Chondrocyte (in vitro differentiated cells): ENCODE results near the gene HNMT. TPM values are rescaled to one million over a fixed set of nuclear protein-coding genes. Genes with fewer than 3 reads are reported as not detected.
"Not testable (repeated sequence)": the region's sequence is repeated elsewhere in the genome, so short reads cannot be mapped to it uniquely, and the experiment has no call there.

Experiments used
- DNase-seq: peaks from one replicate; pipeline ENCODE4 v3.0.0; 2021; ENCODE audit warnings: mixed read lengths, low spot score
- H3K27ac Mint-ChIP-seq: one replicate; pipeline ENCODE4 v1.8.0; 2021; ENCODE audit warnings: mild to moderate bottlenecking, moderate library complexity, mixed read lengths; ENCODE audit not compliant: unreplicated experiment
- H3K27me3 Mint-ChIP-seq: 2 replicates; pipeline ENCODE4 v1.8.0; 2021; ENCODE audit warnings: low read depth, mixed read lengths
- H3K36me3 Mint-ChIP-seq: 2 replicates; pipeline ENCODE4 v1.8.0; 2021; ENCODE audit warnings: low read depth, mixed read lengths
- H3K4me1 Mint-ChIP-seq: 2 replicates; pipeline ENCODE4 v1.8.0; 2021; ENCODE audit warnings: low read depth, mild to moderate bottlenecking, mixed read lengths
- H3K4me3 Mint-ChIP-seq: one replicate; pipeline ENCODE4 v1.8.0; 2021; ENCODE audit warnings: mild to moderate bottlenecking, moderate library complexity, mixed read lengths; ENCODE audit not compliant: unreplicated experiment
- H3K9me3 Mint-ChIP-seq: 2 replicates; pipeline ENCODE4 v1.8.0; 2021; ENCODE audit warnings: low read depth, mixed read lengths
- total RNA-seq: library from RNA; stranded (reverse); gene quantifications from 3 replicates; pipeline ENCODE4 v1.2.1, GENCODE V29; 2021
- TF ChIP-seq, protein P1 (sequence below): fragments of 200-600 bp; sonication (generic); IDR thresholded peaks from 2 replicates; pipeline ENCODE4 v1.5.0; 2021; ENCODE audit warnings: antibody characterized with exemption, mild to moderate bottlenecking, moderate library complexity

The HNMT gene
- total RNA-seq, 1 donor from 2014 or later, result 4.6 TPM

DNA sequence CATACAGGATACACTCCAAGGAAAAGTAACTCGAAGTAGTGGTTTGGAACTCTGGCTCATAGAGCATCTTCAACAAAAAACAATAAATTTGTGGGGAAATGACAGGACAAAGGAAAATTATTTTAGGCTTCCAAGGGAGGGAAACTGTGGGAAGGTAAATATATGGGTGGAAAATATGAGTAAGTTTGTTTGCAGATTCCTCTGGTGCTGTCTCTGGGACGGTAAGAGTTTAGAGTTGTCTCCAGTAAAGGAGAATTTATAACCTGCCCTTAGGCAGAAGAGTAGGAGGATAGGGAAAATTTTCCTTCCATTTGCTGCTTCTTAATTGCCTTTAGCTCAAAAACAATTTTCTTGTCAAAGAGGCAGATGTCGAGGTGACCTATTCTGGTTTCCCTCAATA lies 19.3 kb downstream of the HNMT start:
- Mint-ChIP-seq H3K36me3 (no peaks in the 10 kb centered on the region), H3K9me3 (no peaks in the 10 kb centered on the region), H3K27me3 (no peaks in the 10 kb centered on the region), H3K4me1 (peaks cover 9% of the 10 kb centered on the region), H3K4me3 (no peak overlapping the region), H3K27ac (no peak overlapping the region)
- no peak for DNase-seq
- TF ChIP-seq, protein P1, sequence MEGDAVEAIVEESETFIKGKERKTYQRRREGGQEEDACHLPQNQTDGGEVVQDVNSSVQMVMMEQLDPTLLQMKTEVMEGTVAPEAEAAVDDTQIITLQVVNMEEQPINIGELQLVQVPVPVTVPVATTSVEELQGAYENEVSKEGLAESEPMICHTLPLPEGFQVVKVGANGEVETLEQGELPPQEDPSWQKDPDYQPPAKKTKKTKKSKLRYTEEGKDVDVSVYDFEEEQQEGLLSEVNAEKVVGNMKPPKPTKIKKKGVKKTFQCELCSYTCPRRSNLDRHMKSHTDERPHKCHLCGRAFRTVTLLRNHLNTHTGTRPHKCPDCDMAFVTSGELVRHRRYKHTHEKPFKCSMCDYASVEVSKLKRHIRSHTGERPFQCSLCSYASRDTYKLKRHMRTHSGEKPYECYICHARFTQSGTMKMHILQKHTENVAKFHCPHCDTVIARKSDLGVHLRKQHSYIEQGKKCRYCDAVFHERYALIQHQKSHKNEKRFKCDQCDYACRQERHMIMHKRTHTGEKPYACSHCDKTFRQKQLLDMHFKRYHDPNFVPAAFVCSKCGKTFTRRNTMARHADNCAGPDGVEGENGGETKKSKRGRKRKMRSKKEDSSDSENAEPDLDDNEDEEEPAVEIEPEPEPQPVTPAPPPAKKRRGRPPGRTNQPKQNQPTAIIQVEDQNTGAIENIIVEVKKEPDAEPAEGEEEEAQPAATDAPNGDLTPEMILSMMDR, result no peak

DNA sequence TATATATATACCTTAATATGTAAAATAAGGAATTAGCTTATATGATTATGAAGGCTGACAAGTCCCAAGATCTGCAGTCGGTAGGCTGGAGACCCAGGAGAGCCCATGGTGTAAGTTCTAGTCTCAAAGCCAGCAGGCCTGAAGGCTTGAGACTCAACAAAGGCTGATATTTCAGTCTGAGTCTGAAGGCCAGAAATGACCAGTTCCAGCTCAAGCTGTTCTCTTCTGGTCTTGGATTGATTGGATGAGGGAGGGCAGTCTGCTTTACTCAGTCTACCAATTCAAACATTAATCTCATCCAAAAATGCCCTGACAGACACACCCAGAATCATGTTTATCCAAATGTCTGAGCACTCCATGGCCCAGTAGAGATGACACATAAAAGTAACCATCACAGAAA lies 22.0 kb downstream of the HNMT start:
- peaks cover 4% of the 10 kb centered on the region for H3K36me3 Mint-ChIP-seq
- no peak overlapping the region for H3K27ac Mint-ChIP-seq
- no peak for DNase-seq
- H3K27me3 Mint-ChIP-seq, result no peaks in the 10 kb centered on the region
- H3K4me1 Mint-ChIP-seq, result peaks cover 3% of the 10 kb centered on the region
- TF ChIP-seq, protein P1, result no peak
- H3K9me3 Mint-ChIP-seq, result peaks cover 11% of the 10 kb centered on the region
- H3K4me3 Mint-ChIP-seq, result no peak overlapping the region

- TF ChIP-seq, protein P1, result no peak
- Mint-ChIP-seq H3K4me1 (peaks cover 3% of the 10 kb centered on the region), H3K4me3 (no peak overlapping the region), H3K27ac (no peak overlapping the region), H3K9me3 (peaks cover 11% of the 10 kb centered on the region), H3K27me3 (no peaks in the 10 kb centered on the region), H3K36me3 (peaks cover 4% of the 10 kb centered on the region)
- DNase-seq, result no peak
Measured at GRCh38 chr2:137987011-137987410, 22.7 kb downstream of the HNMT start.

GRCh38 chr2:137991078-137991477 lies 26.8 kb downstream of the HNMT start:
- no peak overlapping the region for H3K27ac Mint-ChIP-seq
- peaks cover 15% of the 10 kb centered on the region for H3K36me3 Mint-ChIP-seq
- no peak overlapping the region for H3K4me3 Mint-ChIP-seq
- no peaks in the 10 kb centered on the region for H3K27me3 Mint-ChIP-seq
- DNase-seq, result no peak
- no peaks in the 10 kb centered on the region for H3K4me1 Mint-ChIP-seq
- H3K9me3 Mint-ChIP-seq, result peaks cover 44% of the 10 kb centered on the region
- TF ChIP-seq, protein P1, result no peak

DNA sequence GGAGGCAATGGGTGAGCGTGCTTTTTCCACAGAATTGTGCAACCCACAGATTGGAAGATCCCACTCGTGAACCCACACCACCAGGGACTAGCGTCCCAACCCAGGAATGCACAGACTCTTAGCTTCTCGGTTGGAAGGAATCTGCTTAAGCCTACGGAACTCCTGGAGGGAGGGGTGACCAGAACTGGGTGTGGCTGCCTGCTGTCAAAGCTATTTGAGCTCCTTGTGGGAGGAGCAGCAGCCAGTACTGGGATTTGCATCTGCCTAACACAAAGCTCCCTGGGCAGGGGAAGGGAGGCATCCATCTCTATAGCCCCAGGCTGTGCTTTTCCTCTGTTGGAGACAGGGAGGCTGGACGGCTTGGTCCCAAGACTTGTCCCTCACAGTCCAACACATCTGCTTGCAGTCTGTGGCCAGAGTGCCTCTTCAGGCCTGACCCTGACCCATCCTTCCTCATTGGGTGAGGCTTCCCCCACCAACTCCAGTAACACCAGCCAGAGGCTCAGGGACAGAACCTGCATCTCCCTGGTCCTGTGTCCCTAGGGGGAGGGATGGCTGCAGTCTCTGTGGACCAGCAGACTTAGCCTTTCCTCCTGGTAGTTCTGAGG lies 27.9 kb downstream of the HNMT start:
- peaks cover 54% of the 10 kb centered on the region for H3K9me3 Mint-ChIP-seq
- no peaks in the 10 kb centered on the region for H3K4me1 Mint-ChIP-seq
- no peaks in the 10 kb centered on the region for H3K27me3 Mint-ChIP-seq
- no peak overlapping the region for H3K4me3 Mint-ChIP-seq
- no peak for DNase-seq
- H3K27ac Mint-ChIP-seq, result no peak overlapping the region
- H3K36me3 Mint-ChIP-seq, result peaks cover 15% of the 10 kb centered on the region
- TF ChIP-seq, protein P1, result no peak

DNA sequence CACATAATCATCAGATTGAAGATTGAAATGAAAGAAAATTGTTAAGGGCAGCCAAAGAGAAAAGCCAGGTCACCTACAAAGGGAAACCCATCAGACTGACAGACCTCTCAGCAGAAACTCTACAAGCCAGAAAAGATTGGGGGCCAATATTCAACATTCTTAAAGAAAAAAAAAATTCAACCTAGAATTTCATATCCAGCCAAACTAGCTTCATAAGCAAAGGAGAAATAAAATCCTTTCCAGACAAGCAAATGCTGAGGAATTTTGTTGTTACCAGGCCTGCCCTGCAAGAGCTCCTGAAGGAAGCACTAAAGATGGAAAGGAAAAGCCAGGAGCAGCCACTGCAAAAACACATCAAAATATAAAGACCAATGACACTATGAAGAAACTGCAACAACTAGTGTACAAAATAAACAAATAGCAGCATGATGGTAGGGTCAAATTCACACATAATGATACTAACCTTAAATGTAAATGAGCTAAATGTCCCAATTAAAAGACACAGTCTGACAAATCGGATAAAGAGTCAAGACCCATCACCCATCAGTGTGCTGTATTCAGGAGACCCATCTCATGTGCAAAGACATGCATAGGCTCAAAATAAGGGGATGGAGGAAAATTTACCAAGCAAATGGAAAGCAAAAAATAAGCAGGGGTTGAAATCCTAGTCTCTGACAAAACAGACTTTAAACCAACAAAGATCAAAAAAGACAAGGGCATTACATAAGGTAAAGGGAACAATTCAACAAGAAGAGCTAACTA lies 29.6 kb downstream of the HNMT start:
- H3K27me3 Mint-ChIP-seq, DNase-seq, H3K4me1 Mint-ChIP-seq, H3K27ac Mint-ChIP-seq, H3K4me3 Mint-ChIP-seq: not testable (repeated sequence)
- Mint-ChIP-seq H3K36me3 (peaks cover 15% of the 10 kb centered on the region), H3K9me3 (peaks cover 58% of the 10 kb centered on the region)

DNA sequence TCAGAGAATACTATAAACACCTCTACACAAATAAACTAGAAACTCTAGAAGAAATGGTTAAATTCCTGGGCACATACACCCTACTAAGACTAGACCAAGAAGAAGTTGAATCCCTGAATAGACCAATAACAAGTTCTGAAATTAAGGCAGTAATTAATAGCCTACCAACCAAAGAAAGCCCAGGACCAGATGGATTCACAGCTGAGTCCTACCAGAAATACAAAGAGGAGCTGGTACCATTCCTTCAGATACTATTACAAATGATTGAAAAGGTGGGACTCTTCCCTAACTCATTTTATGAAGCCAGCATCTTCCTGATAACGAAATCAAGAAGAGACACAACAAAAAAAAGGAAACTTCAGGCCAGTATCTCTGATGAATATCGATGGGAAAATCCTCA lies 31.1 kb downstream of the HNMT start:
- Mint-ChIP-seq H3K9me3 (peaks cover 51% of the 10 kb centered on the region), H3K36me3 (peaks cover 13% of the 10 kb centered on the region)
- DNase-seq, H3K4me1 Mint-ChIP-seq, H3K27me3 Mint-ChIP-seq, H3K27ac Mint-ChIP-seq, H3K4me3 Mint-ChIP-seq: not testable (repeated sequence)

- not testable (repeated sequence) for H3K27me3 Mint-ChIP-seq, DNase-seq, H3K27ac Mint-ChIP-seq, H3K4me3 Mint-ChIP-seq, H3K4me1 Mint-ChIP-seq
- H3K9me3 Mint-ChIP-seq, result peaks cover 47% of the 10 kb centered on the region
- H3K36me3 Mint-ChIP-seq, result peaks cover 11% of the 10 kb centered on the region
Measured at GRCh38 chr2:137996158-137996557, 31.9 kb downstream of the HNMT start.
